ENCODE results near the gene KPNB1. TPM values are rescaled to one million over a fixed set of nuclear protein-coding genes. Genes with fewer than 3 reads are reported as not detected.

Gene KPNB1
- polyA plus RNA-seq, 3 donors, result 5.8 to 83.3 (median 13.2) TPM

- Histone ChIP-seq H3K36me3 (replicated peaks in 1 of 2; ENCODE audit: control insufficient read depth in 1 of 2, insufficient read depth in 2 of 2, low read length in 2 of 2) (peaks cover 65 to 80% of the 10 kb centered on the region in 2 donors), H3K9me3 (replicated peaks in 1 of 2; ENCODE audit: control insufficient read depth in 1 of 2, insufficient read depth in 1 of 2, low read length in 2 of 2) (no peaks in the 10 kb centered on the region), H3K4me3 (replicated peaks in 1 of 3; ENCODE audit: low read depth in 2 of 3, low read length in 3 of 3) (no peak overlapping the region), H3K4me1 (ENCODE audit: control insufficient read depth in 1 of 2, insufficient read depth in 2 of 2, low read length in 2 of 2) (no peaks in the 10 kb centered on the region), H3K9ac (ENCODE audit: insufficient read depth, low read length, poor library complexity, severe bottlenecking) (no peak overlapping the region), H3K79me2 (ENCODE audit: insufficient read depth, low read length) (no peaks in the 10 kb centered on the region), H2AFZ (ENCODE audit: insufficient read depth, low read depth, low read length, poor library complexity, severe bottlenecking) (no peak overlapping the region), H3K27ac (ENCODE audit: low read depth in 1 of 2, low read length in 2 of 2) (no peak overlapping the region), H3K27me3 (ENCODE audit: control insufficient read depth in 2 of 2, insufficient read depth in 2 of 2, low read length in 2 of 2) (no peaks in the 10 kb centered on the region), H4K20me1 (ENCODE audit: insufficient read depth, low read length) (no peaks in the 10 kb centered on the region), H3K4me2 (replicated peaks; ENCODE audit: extremely low read depth, low read length, poor library complexity, severe bottlenecking) (no peak overlapping the region)
- no peaks in the 10 kb centered on the region for H3K4me1 Mint-ChIP-seq
- H3K9me3 Mint-ChIP-seq, result no peaks in the 10 kb centered on the region
- no peaks in the 10 kb centered on the region for H3K27me3 Mint-ChIP-seq (ENCODE audit: low read depth in 3 of 3)
- peak overlapping the region in 2 of 7 donors; percentile 43 to 78 for H3K27ac Mint-ChIP-seq
- H3K36me3 Mint-ChIP-seq, result peaks cover 56 to 77% of the 10 kb centered on the region in 2 donors
- no peak for DNase-seq
- no peak overlapping the region for H3K4me3 Mint-ChIP-seq
- intact Hi-C loops (cut with micrococcal nuclease), result no loop called here
- no CpG with 5 or more reads among the region's 2 CpGs for WGBS (ENCODE audit: insufficient coverage)
- TF ChIP-seq CTCF (IDR thresholded peaks at IDR 0.05), result no peak
Measured at GRCh38 chr17:47622180-47622549, 27.6 kb upstream of the KPNB1 start.

DNA sequence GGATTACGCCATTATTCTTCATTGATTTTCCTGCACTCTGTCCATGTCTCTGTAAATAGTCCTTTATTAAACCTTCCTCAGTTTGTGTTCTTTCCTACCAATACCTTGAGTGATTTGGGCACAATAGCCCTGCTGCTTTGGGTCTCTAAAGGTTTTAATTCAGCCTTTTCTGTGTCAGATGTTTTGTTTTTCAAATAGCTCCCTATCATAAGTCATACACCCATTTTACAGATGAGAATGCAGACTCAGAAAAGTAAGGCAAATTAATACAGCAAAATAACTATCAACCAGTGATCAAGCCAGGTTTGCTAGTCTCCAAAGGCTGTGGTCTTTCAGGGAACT is 25.0 kb upstream of the KPNB1 start:
- Mint-ChIP-seq H3K27me3 (ENCODE audit: low read depth in 3 of 3) (peaks cover 0 to 1% (median 0%) of the 10 kb centered on the region in 3 donors), H3K4me1 (no peaks in the 10 kb centered on the region), H3K4me3 (no peak overlapping the region), H3K36me3 (peaks cover 41 to 54% of the 10 kb centered on the region in 2 donors), H3K9me3 (no peaks in the 10 kb centered on the region), H3K27ac (no peak overlapping the region)
- DNase-seq, result no peak
- intact Hi-C loops (cut with micrococcal nuclease), result no loop called here
- peaks cover 43 to 56% of the 10 kb centered on the region in 2 donors for H3K36me3 ChIP-seq (replicated peaks in 1 of 2; ENCODE audit: control insufficient read depth in 1 of 2, insufficient read depth in 2 of 2, low read length in 2 of 2)
- H3K4me3 ChIP-seq (replicated peaks in 1 of 3; ENCODE audit: low read depth in 2 of 3, low read length in 3 of 3), result no peak overlapping the region
- H3K4me1 ChIP-seq (ENCODE audit: control insufficient read depth in 1 of 2, insufficient read depth in 2 of 2, low read length in 2 of 2), result no peaks in the 10 kb centered on the region
- H3K4me2 ChIP-seq (replicated peaks; ENCODE audit: extremely low read depth, low read length, poor library complexity, severe bottlenecking), result no peak overlapping the region
- H3K27me3 ChIP-seq (ENCODE audit: control insufficient read depth in 2 of 2, insufficient read depth in 2 of 2, low read length in 2 of 2), result no peaks in the 10 kb centered on the region
- no peak overlapping the region for H2AFZ ChIP-seq (ENCODE audit: insufficient read depth, low read depth, low read length, poor library complexity, severe bottlenecking)
- H3K9ac ChIP-seq (ENCODE audit: insufficient read depth, low read length, poor library complexity, severe bottlenecking), result no peak overlapping the region
- no peaks in the 10 kb centered on the region for H3K79me2 ChIP-seq (ENCODE audit: insufficient read depth, low read length)
- no peaks in the 10 kb centered on the region for H3K9me3 ChIP-seq (replicated peaks in 1 of 2; ENCODE audit: control insufficient read depth in 1 of 2, insufficient read depth in 1 of 2, low read length in 2 of 2)
- TF ChIP-seq CTCF (IDR thresholded peaks at IDR 0.05), result no peak
- no peaks in the 10 kb centered on the region for H4K20me1 ChIP-seq (ENCODE audit: insufficient read depth, low read length)
- WGBS (ENCODE audit: insufficient coverage), result no CpG with 5 or more reads among the region's 1 CpG
- H3K27ac ChIP-seq (ENCODE audit: low read depth in 1 of 2, low read length in 2 of 2), result no peak overlapping the region

Data from CD14-positive monocyte (primary cell).